GM20431 (cell line): ENCODE data around the gene TNFRSF1A.

Experiments used
- in situ Hi-C: fragments of 300-500 bp; cut with MseI, MboI; formaldehyde crosslinking; loops from one replicate; pipeline ENCODE4 v1.15.0; 2020; ENCODE audit warnings: low sequenced_read_pairs; ENCODE audit not compliant: unreplicated experiment

Gene TNFRSF1A

GRCh38 chr12:6341417-6342139 lies at the start of gene TNFRSF1A:
TNFRSF1A (minus strand) TSS chr12:6342076; CDS start chr12:6341814, 262 bp downstream.
- in situ Hi-C loops = no loop called here

- in situ Hi-C loops = no loop called here
Observed at GRCh38 chr12:6391013-6391412, 49.1 kb upstream of the TNFRSF1A start.

GRCh38 chr12:6390084-6390799 lies 48.4 kb upstream of the TNFRSF1A start:
- in situ Hi-C loops = no loop called here

GRCh38 chr12:6387541-6387940 lies 45.7 kb upstream of the TNFRSF1A start:
- in situ Hi-C loops = no loop called here

GRCh38 chr12:6386491-6386890 lies 44.6 kb upstream of the TNFRSF1A start:
- in situ Hi-C loops = no loop called here

GRCh38 chr12:6386038-6386437 lies 44.2 kb upstream of the TNFRSF1A start:
- in situ Hi-C loops = no loop called here

GRCh38 chr12:6384499-6385436 lies 42.9 kb upstream of the TNFRSF1A start:
- in situ Hi-C loops = no loop called here

GRCh38 chr12:6383572-6384498 lies 42.0 kb upstream of the TNFRSF1A start, which contains the start of gene LTBR:
LTBR (plus strand) TSS chr12:6384162; CDS start chr12:6384359, 197 bp downstream.
- in situ Hi-C loops = no loop called here

- in situ Hi-C loops = no loop called here
Observed at GRCh38 chr12:6382982-6383381, 41.1 kb upstream of the TNFRSF1A start.

GRCh38 chr12:6382371-6382770 lies 40.5 kb upstream of the TNFRSF1A start:
- in situ Hi-C loops = no loop called here

- in situ Hi-C loops = no loop called here
Observed at GRCh38 chr12:6380141-6381121, 38.6 kb upstream of the TNFRSF1A start.

- in situ Hi-C loops = no loop called here
Observed at GRCh38 chr12:6378709-6379472, 37.0 kb upstream of the TNFRSF1A start.

- in situ Hi-C loops = no loop called here
Observed at GRCh38 chr12:6377667-6377994, 35.8 kb upstream of the TNFRSF1A start.

GRCh38 chr12:6376870-6377666 lies 35.2 kb upstream of the TNFRSF1A start:
- in situ Hi-C loops = no loop called here

- in situ Hi-C loops = no loop called here
Observed at GRCh38 chr12:6376079-6376869, 34.4 kb upstream of the TNFRSF1A start.
